Activated naive CD4-positive, alpha-beta T cell treated with anti-CD3 and anti-CD28 coated beads, Interleukin-2, amount 10 ng/mL, durations not matched to agents 7 days and 5 days (primary cell): ENCODE data around the gene ATF6.
"Not testable (repeated sequence)": the region's sequence is repeated elsewhere in the genome, so short reads cannot be mapped to it uniquely, and the experiment has no call there.

Experiments
- CTCF ChIA-PET: fragments of 350-600 bp; sonication (Branson Sonifier 250); formaldehyde crosslinking; loops from one replicate; lab custom pipeline; 2021; ENCODE audit warnings: antibody characterized with exemption; lab: Charles Lee
- DNase-seq: peaks from one replicate; pipeline ENCODE4 v3.0.0-alpha.2; 2020
- H3K27ac Mint-ChIP-seq: one replicate; pipeline ENCODE4 v1.8.0; 2021; ENCODE audit warnings: mild to moderate bottlenecking, moderate library complexity, mixed read lengths
- H3K27me3 Mint-ChIP-seq: one replicate; pipeline ENCODE4 v1.8.0; 2021; ENCODE audit warnings: mild to moderate bottlenecking, mixed read lengths
- H3K36me3 Mint-ChIP-seq: one replicate; pipeline ENCODE4 v1.8.0; 2021; ENCODE audit warnings: mixed read lengths
- H3K4me1 Mint-ChIP-seq: one replicate; pipeline ENCODE4 v1.8.0; 2021; ENCODE audit warnings: mixed read lengths
- H3K4me3 Mint-ChIP-seq: one replicate; pipeline ENCODE4 v1.8.0; 2021; ENCODE audit warnings: mild to moderate bottlenecking, moderate library complexity, mixed read lengths
- H3K9me3 Mint-ChIP-seq: one replicate; pipeline ENCODE4 v1.8.0; 2021; ENCODE audit warnings: mixed read lengths

Gene ATF6

GRCh38 chr1:161766102-161766981 lies at the start of gene ATF6:
TSS of gene ATF6 (plus strand) at chr1:161766320. CDS start at chr1:161766361, 41 bp downstream.
- Mint-ChIP-seq H3K9me3 (no peaks in the 10 kb centered on the region), H3K27me3 (no peaks in the 10 kb centered on the region), H3K36me3 (peaks cover 7% of the 10 kb centered on the region), H3K4me3 (peak within 1 kb of the TSS; percentile 96), H3K4me1 (peaks cover 45% of the 10 kb centered on the region), H3K27ac (peak within 1 kb of the TSS; percentile 94)
- CTCF ChIA-PET, result interaction anchor here (1.8 to 2.1 kb wide), 2 partner anchors 26 to 271 kb away, joined by 4 to 8 read pairs; no protein-coding TSS in a partner anchor
- peak; percentile 87 for DNase-seq

- DNase-seq, result no peak
- CTCF ChIA-PET, result no interaction called here
- no peaks in the 10 kb centered on the region for H3K9me3 Mint-ChIP-seq
- no peak overlapping the region for H3K27ac Mint-ChIP-seq
- H3K4me1 Mint-ChIP-seq, result peaks cover 11% of the 10 kb centered on the region
- H3K27me3 Mint-ChIP-seq, result peaks cover 53% of the 10 kb centered on the region
- no peaks in the 10 kb centered on the region for H3K36me3 Mint-ChIP-seq
- no peak overlapping the region for H3K4me3 Mint-ChIP-seq
Observed at GRCh38 chr1:161718559-161719324, 47.4 kb upstream of the ATF6 start.

GRCh38 chr1:161719325-161719611 lies 46.9 kb upstream of the ATF6 start:
- Mint-ChIP-seq H3K36me3 (no peaks in the 10 kb centered on the region), H3K9me3 (no peaks in the 10 kb centered on the region), H3K27ac (no peak overlapping the region), H3K4me1 (peaks cover 11% of the 10 kb centered on the region), H3K4me3 (no peak overlapping the region), H3K27me3 (peaks cover 58% of the 10 kb centered on the region)
- DNase-seq, result no peak
- CTCF ChIA-PET, result no interaction called here

- Mint-ChIP-seq H3K36me3 (no peaks in the 10 kb centered on the region), H3K4me1 (peaks cover 16% of the 10 kb centered on the region), H3K27me3 (peaks cover 64% of the 10 kb centered on the region), H3K4me3 (no peak overlapping the region), H3K9me3 (no peaks in the 10 kb centered on the region), H3K27ac (no peak overlapping the region)
- DNase-seq, result no peak
- CTCF ChIA-PET, result no interaction called here
Observed at GRCh38 chr1:161720422-161720821, 45.7 kb upstream of the ATF6 start.

- CTCF ChIA-PET, result no interaction called here
- peaks cover 64% of the 10 kb centered on the region for H3K27me3 Mint-ChIP-seq
Observed at GRCh38 chr1:161720956-161721737, 45.0 kb upstream of the ATF6 start, which contains the start of gene FCRLB. TSS of gene FCRLB (plus strand) at chr1:161721544. CDS start at chr1:161722673, 1,129 bp downstream.

GRCh38 chr1:161721738-161722343 lies 44.3 kb upstream of the ATF6 start:
- no peak for DNase-seq
- H3K36me3 Mint-ChIP-seq, result no peaks in the 10 kb centered on the region
- peaks cover 24% of the 10 kb centered on the region for H3K4me1 Mint-ChIP-seq
- no peak overlapping the region for H3K27ac Mint-ChIP-seq
- H3K4me3 Mint-ChIP-seq, result no peak overlapping the region
- CTCF ChIA-PET, result interaction anchor here (1.7 kb wide), 1 partner anchor 20 kb away, joined by 4 read pairs; no protein-coding TSS in a partner anchor
- H3K27me3 Mint-ChIP-seq, result peaks cover 68% of the 10 kb centered on the region
- no peaks in the 10 kb centered on the region for H3K9me3 Mint-ChIP-seq

More at GRCh38 chr1:161720956-161721737, 45.0 kb upstream of the ATF6 start, which contains the start of gene FCRLB:
- no peak for DNase-seq
- Mint-ChIP-seq H3K4me1 (peaks cover 23% of the 10 kb centered on the region), H3K27ac (no peak within 1 kb of the TSS), H3K36me3 (no peaks in the 10 kb centered on the region), H3K4me3 (no peak within 1 kb of the TSS), H3K9me3 (no peaks in the 10 kb centered on the region)

GRCh38 chr1:161722406-161722805 lies 43.7 kb upstream of the ATF6 start:
- Mint-ChIP-seq H3K9me3 (no peaks in the 10 kb centered on the region), H3K4me3 (no peak overlapping the region), H3K36me3 (no peaks in the 10 kb centered on the region), H3K27ac (no peak overlapping the region), H3K27me3 (peaks cover 66% of the 10 kb centered on the region), H3K4me1 (peaks cover 25% of the 10 kb centered on the region)
- CTCF ChIA-PET, result interaction anchor here (1.7 kb wide), 1 partner anchor 19 kb away, joined by 4 read pairs; no protein-coding TSS in a partner anchor
- no peak for DNase-seq

- Mint-ChIP-seq H3K9me3 (no peaks in the 10 kb centered on the region), H3K36me3 (no peaks in the 10 kb centered on the region), H3K4me3 (no peak overlapping the region), H3K4me1 (peaks cover 32% of the 10 kb centered on the region), H3K27me3 (peaks cover 68% of the 10 kb centered on the region), H3K27ac (no peak overlapping the region)
- DNase-seq, result no peak
- CTCF ChIA-PET, result interaction anchor here (1.7 kb wide), 1 partner anchor 18 kb away, joined by 4 read pairs; no protein-coding TSS in a partner anchor
Observed at GRCh38 chr1:161723459-161724141, 42.5 kb upstream of the ATF6 start.

- Mint-ChIP-seq H3K4me3 (peak overlapping the region; percentile 76), H3K27ac (peak overlapping the region; percentile 78), H3K4me1 (peaks cover 45% of the 10 kb centered on the region), H3K27me3 (peaks cover 79% of the 10 kb centered on the region)
- DNase-seq, H3K36me3 Mint-ChIP-seq, H3K9me3 Mint-ChIP-seq: not testable (repeated sequence)
- CTCF ChIA-PET, result interaction anchor here (1.2 to 1.3 kb wide), 3 partner anchors 12 to 17 kb away, joined by 3 to 11 read pairs (median 4); no protein-coding TSS in a partner anchor
Observed at GRCh38 chr1:161725258-161725907, 40.7 kb upstream of the ATF6 start.

- peak overlapping the region; percentile 76 for H3K4me3 Mint-ChIP-seq
- H3K9me3 Mint-ChIP-seq, result no peaks in the 10 kb centered on the region
- H3K27me3 Mint-ChIP-seq, result peaks cover 83% of the 10 kb centered on the region
- H3K4me1 Mint-ChIP-seq, result peaks cover 47% of the 10 kb centered on the region
- peak; percentile 49 for DNase-seq
- peak overlapping the region; percentile 78 for H3K27ac Mint-ChIP-seq
- H3K36me3 Mint-ChIP-seq, result no peaks in the 10 kb centered on the region
- CTCF ChIA-PET, result interaction anchor here (1.0 to 1.3 kb wide), 5 partner anchors 10 to 239 kb away, joined by 3 to 11 read pairs (median 4); no protein-coding TSS in a partner anchor
Observed at GRCh38 chr1:161725908-161726472, 40.1 kb upstream of the ATF6 start.

- peak overlapping the region; percentile 88 for H3K27ac Mint-ChIP-seq
- H3K36me3 Mint-ChIP-seq, result no peaks in the 10 kb centered on the region
- H3K9me3 Mint-ChIP-seq, result no peaks in the 10 kb centered on the region
- peaks cover 51% of the 10 kb centered on the region for H3K4me1 Mint-ChIP-seq
- peak overlapping the region; percentile 76 for H3K4me3 Mint-ChIP-seq
- peak; percentile 82 for DNase-seq
- CTCF ChIA-PET, result interaction anchor here (0.6 to 1.3 kb wide), 7 partner anchors 11 to 1641 kb away, joined by 3 to 11 read pairs (median 3); no protein-coding TSS in a partner anchor
- peaks cover 81% of the 10 kb centered on the region for H3K27me3 Mint-ChIP-seq
Observed at GRCh38 chr1:161726473-161727255, 39.5 kb upstream of the ATF6 start.
